ENCODE results near the gene FSTL3.
"Not testable (repeated sequence)": the region's sequence is repeated elsewhere in the genome, so short reads cannot be mapped to it uniquely, and the experiment has no call there.

The FSTL3 gene

DNA sequence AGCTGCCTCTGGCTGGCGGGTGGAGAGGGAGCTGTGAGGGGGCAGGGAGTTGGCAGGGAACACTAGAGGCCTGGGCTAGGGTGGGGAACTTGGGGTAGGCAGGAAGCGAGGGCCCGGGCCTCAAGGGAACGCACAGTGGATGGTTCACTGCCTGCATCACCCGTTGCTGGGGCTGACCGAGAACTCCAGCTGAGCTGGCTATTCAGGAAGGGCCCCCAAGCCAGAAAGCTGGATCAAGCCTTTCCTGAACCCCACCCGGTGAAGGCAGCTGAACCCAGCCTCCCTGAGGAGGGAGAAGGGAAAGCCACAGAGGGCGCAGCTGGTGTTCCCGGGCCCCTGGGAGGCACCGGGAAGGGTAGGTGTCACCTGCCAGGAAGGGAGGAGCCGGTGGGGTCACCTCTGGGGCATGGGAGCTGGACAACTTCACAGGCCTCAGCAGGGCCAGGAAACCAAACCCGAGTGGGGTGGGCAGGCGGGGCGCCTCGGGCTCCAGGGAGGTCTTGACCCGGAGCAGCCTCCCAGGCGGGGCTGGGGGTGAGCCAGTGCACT, 46.4 kb downstream of the FSTL3 start:
- H3K4me3 ChIP-seq (ENCODE audit: low read depth, low read length): no peak overlapping the region
- no peak for DNase-seq (ENCODE audit: low read depth)
- TF ChIP-seq, protein P1, sequence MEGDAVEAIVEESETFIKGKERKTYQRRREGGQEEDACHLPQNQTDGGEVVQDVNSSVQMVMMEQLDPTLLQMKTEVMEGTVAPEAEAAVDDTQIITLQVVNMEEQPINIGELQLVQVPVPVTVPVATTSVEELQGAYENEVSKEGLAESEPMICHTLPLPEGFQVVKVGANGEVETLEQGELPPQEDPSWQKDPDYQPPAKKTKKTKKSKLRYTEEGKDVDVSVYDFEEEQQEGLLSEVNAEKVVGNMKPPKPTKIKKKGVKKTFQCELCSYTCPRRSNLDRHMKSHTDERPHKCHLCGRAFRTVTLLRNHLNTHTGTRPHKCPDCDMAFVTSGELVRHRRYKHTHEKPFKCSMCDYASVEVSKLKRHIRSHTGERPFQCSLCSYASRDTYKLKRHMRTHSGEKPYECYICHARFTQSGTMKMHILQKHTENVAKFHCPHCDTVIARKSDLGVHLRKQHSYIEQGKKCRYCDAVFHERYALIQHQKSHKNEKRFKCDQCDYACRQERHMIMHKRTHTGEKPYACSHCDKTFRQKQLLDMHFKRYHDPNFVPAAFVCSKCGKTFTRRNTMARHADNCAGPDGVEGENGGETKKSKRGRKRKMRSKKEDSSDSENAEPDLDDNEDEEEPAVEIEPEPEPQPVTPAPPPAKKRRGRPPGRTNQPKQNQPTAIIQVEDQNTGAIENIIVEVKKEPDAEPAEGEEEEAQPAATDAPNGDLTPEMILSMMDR (conservative IDR thresholded peaks at IDR 0.05; ENCODE audit: low read depth, low read length): no peak

DNA sequence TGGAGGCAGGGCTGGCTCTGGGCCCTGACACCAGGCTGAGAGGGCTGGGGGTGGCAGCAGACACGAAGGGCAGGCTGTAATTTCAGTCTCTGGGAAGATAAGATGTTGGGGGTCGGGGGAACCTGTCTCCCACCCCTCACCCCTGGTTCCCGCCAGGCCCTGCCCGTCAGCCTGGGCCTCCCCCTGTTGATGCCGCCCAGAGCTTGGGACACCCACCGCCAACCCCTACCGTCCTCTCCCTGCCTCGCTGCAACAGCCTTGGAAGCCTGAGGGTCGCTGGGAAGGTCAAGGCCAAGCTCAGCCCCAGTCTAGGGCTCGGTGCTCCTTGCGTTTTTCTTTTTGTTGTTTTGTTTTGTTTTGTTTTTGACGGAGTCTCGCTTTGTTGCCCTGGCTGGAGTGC, 47.1 kb downstream of the FSTL3 start:
- no peak overlapping the region for H3K4me3 ChIP-seq (ENCODE audit: low read depth, low read length)
- TF ChIP-seq, protein P1 (conservative IDR thresholded peaks at IDR 0.05; ENCODE audit: low read depth, low read length): no peak
- no peak for DNase-seq (ENCODE audit: low read depth)

DNA sequence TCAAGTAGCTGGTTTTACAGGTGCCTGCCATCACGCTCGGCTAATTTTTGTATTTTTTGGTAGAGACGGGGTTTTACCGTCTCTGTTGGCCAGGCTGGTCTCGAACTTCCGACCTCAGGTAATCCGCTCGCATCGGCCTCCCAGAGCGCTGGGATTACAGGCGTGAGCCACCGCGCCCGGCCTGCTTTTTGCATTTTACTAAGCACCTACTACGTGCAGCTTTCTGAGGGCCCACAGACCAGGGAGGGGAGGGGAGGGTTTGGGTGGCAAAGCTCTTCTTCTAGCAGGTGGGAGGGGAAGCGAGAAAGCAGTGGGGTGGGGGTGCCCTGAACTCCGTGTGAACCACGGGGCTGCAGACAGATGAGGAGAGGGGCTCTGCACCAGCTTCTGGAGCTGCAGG, 47.5 kb downstream of the FSTL3 start:
- TF ChIP-seq, protein P1 (conservative IDR thresholded peaks at IDR 0.05; ENCODE audit: low read depth, low read length): no peak
- DNase-seq (ENCODE audit: low read depth): no peak
- no peak overlapping the region for H3K4me3 ChIP-seq (ENCODE audit: low read depth, low read length)

DNA sequence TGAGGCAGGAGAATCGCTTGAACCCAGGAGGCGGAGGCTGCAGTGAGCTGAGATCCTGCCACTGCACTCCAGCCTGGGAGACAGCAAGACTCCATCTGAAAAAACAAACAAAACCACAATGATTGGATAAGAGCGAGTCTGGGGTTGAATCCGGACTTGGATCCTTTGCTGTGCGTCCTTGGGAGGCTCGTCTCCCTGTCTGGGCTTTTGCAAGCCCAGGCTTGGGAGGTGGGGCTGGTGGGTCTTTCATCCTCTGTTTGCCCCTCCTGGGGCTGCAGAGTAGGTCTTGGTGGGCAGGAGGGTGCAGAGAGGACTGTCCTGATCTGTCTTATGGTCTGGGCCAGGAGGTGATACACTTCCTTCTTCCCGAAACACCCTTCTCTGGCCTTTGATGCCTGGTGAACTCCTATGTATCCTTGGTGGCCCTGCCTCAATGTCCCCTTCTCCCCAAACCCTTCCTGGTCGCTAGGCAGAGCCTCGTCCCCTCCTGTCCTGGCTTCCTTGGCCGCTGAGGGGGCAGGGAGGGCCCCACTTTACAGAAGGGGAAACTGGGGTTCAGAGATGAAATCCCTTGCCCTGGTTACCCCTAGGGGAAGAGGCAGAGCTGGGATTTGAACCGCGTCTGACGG, 49.4 kb downstream of the FSTL3 start:
- TF ChIP-seq, protein P1 (conservative IDR thresholded peaks at IDR 0.05; ENCODE audit: low read depth, low read length): no peak
- no peak for DNase-seq (ENCODE audit: low read depth)
- H3K4me3 ChIP-seq (ENCODE audit: low read depth, low read length): no peak overlapping the region

GRCh38 chr19:726993-727956, 51.1 kb downstream of the FSTL3 start:
- H3K4me3 ChIP-seq (ENCODE audit: low read depth, low read length): no peak overlapping the region
- no peak for DNase-seq (ENCODE audit: low read depth)
- TF ChIP-seq, protein P1 (conservative IDR thresholded peaks at IDR 0.05; ENCODE audit: low read depth, low read length): no peak

DNA sequence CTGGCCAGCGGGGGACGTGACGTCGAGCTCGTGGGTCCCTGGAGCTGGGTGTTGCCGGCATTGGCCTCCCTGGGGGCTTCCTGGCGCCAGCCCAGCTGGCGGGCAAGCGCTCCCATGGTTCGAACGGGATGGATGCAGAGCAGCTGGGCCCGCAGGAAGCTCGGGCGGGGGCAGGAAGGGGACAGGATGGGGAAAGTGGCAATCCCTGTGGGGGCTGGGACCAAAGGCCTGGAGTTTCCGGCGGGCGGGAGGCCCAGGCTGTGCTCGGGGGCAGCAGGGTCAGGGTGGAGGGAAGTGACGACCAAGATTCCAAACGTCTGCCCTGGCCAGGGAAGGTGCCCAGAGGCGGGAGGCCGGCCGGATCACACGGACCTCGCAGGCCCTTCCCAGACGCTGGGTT, 51.8 kb downstream of the FSTL3 start:
- TF ChIP-seq, protein P1 (conservative IDR thresholded peaks at IDR 0.05; ENCODE audit: low read depth, low read length): no peak
- no peak overlapping the region for H3K4me3 ChIP-seq (ENCODE audit: low read depth, low read length)
- no peak for DNase-seq (ENCODE audit: low read depth)

- not testable (repeated sequence) for H3K4me3 ChIP-seq (ENCODE audit: low read depth, low read length); DNase-seq (ENCODE audit: low read depth)
Observed at GRCh38 chr19:729564-729963, 53.4 kb downstream of the FSTL3 start.

Measured in choroid plexus epithelial cell (primary cell).